H1 (cell line): ENCODE measurements around the gene TRIM47. TPM values are rescaled to one million over a fixed set of nuclear protein-coding genes. Genes with fewer than 3 reads are reported as not detected.
A peak's percentile ranks its signal among the peaks of the same experiment; 100 is the strongest.
"Not testable (repeated sequence)": the region's sequence is repeated elsewhere in the genome, so short reads cannot be mapped to it uniquely, and the experiment has no call there.

Experiments
- CTCF ChIA-PET: fragments of 300-600 bp; sonication (Branson Sonifier 250); formaldehyde crosslinking; loops from one replicate; lab custom pipeline; 2021; ENCODE audit not compliant: partially characterized antibody; lab: Charles Lee
- POLR2A ChIA-PET: fragments of 300-600 bp; sonication (Branson Sonifier 250); formaldehyde crosslinking; loops from one replicate; lab custom pipeline; 2021; ENCODE audit warnings: inconsistent platforms; ENCODE audit not compliant: partially characterized antibody; lab: Charles Lee
- DNase-seq, 2 experiments: peaks; one replicate each; pipeline versions ENCODE4 v3.0.0 to v3.0.0-alpha.2; 2010 to 2022; ENCODE audit warnings: low spot score in 2 of 2, low read depth in 1 of 2, mixed read lengths in 1 of 2
- FAIRE-seq: peaks from 2 replicates; lab custom pipeline; 2011; peaks lifted over from hg19 to GRCh38; lab: Jason Lieb, UNC
- H2AFZ ChIP-seq: 2 replicates; pipeline ENCODE4 v1.8.1; 2012; ENCODE audit warnings: low read length, inconsistent platforms
- H2AK5ac ChIP-seq: 2 replicates; pipeline ENCODE4 v1.6.1; 2013; ENCODE audit warnings: low read depth, low read length
- H2BK120ac ChIP-seq: replicated peaks from 2 replicates; pipeline ENCODE3; 2013; ENCODE audit warnings: low read depth, low read length, inconsistent platforms
- H2BK12ac ChIP-seq: 2 replicates; pipeline ENCODE4 v1.6.1; 2013; ENCODE audit warnings: low read depth, low read length
- H2BK15ac ChIP-seq: 2 replicates; pipeline ENCODE4 v1.6.1; 2013; ENCODE audit warnings: low read length
- H2BK20ac ChIP-seq: 2 replicates; pipeline ENCODE4 v1.6.1; 2013; ENCODE audit warnings: low read length
- H2BK5ac ChIP-seq: 2 replicates; pipeline ENCODE4 v1.6.1; 2013; ENCODE audit warnings: low read depth, low read length
- H3K14ac ChIP-seq: 2 replicates; pipeline ENCODE4 v1.6.1; 2013; ENCODE audit warnings: inconsistent platforms; ENCODE audit not compliant: insufficient read length
- H3K18ac ChIP-seq: 2 replicates; pipeline ENCODE4 v1.6.1; 2013; ENCODE audit warnings: low read length; ENCODE audit errors: extremely low read depth
- H3K23ac ChIP-seq: 2 replicates; pipeline ENCODE4 v1.6.1; 2013; ENCODE audit warnings: inconsistent platforms; ENCODE audit not compliant: insufficient read length
- H3K23me2 ChIP-seq: 2 replicates; pipeline ENCODE4 v1.6.1; 2013; ENCODE audit warnings: low read depth, low read length
- H3K27ac ChIP-seq: 2 replicates; pipeline ENCODE4 v1.6.1; 2011; ENCODE audit warnings: low read depth, low read length, inconsistent platforms
- H3K27me3 ChIP-seq, 4 experiments: replicated peaks in 1 of 4; 1 replicate in 1 of 4; 2 replicates in 3 of 4; pipeline versions ENCODE4 v1.6.1 to v1.8.1; 2011 to 2013; ENCODE audit warnings: low read length in 3 of 4, mild to moderate bottlenecking in 3 of 4, inconsistent platforms in 2 of 4, mixed read lengths in 2 of 4, moderate library complexity in 1 of 4; ENCODE audit not compliant: control insufficient read depth in 3 of 4, insufficient read depth in 3 of 4; ENCODE audit errors: extremely low read depth in 1 of 4
- H3K36me3 ChIP-seq, 4 experiments: 2 replicates each; pipeline versions ENCODE4 v1.6.1 to v1.8.1; 2011 to 2013; ENCODE audit warnings: mild to moderate bottlenecking in 4 of 4, low read length in 3 of 4, moderate library complexity in 2 of 4, control low read depth in 1 of 4, inconsistent platforms in 1 of 4; ENCODE audit not compliant: insufficient read depth in 4 of 4, control insufficient read depth in 2 of 4
- H3K4ac ChIP-seq: replicated peaks from 2 replicates; pipeline ENCODE3; 2013; ENCODE audit warnings: low read length, low read depth, mixed read lengths, inconsistent platforms; ENCODE audit not compliant: insufficient read length
- H3K4me1 ChIP-seq, 4 experiments: replicated peaks in 1 of 4; 1 replicate in 1 of 4; 2 replicates in 3 of 4; pipeline versions ENCODE4 v1.6.1 to v1.8.1; 2011 to 2013; ENCODE audit warnings: low read length in 3 of 4, inconsistent platforms in 2 of 4, mixed read lengths in 1 of 4; ENCODE audit not compliant: insufficient read depth in 4 of 4, control insufficient read depth in 3 of 4
- H3K4me2 ChIP-seq, 2 experiments: 2 replicates each; pipeline versions ENCODE4 v1.6.1 to v1.8.1; 2011 to 2013; ENCODE audit warnings: low read depth in 2 of 2, low read length in 2 of 2, control low read depth in 1 of 2, inconsistent platforms in 1 of 2, mild to moderate bottlenecking in 1 of 2; ENCODE audit not compliant: insufficient read depth in 1 of 2
- H3K4me3 ChIP-seq, 4 experiments: fragments of 200-600, 300-600 bp in 1 of 4; sonication (generic), shearing (Covaris generic), sonication (Bioruptor Twin) in 1 of 4; 2 replicates each; pipeline versions ENCODE4 v1.5.1 to v1.8.1; 2011 to 2016; ENCODE audit warnings: low read length in 4 of 4, low read depth in 3 of 4, control low read depth in 2 of 4, inconsistent platforms in 2 of 4, mild to moderate bottlenecking in 2 of 4, mixed read lengths in 1 of 4, moderate library complexity in 1 of 4; ENCODE audit not compliant: insufficient read depth in 2 of 4; ENCODE audit errors: extremely low read depth in 1 of 4
- H3K56ac ChIP-seq: replicated peaks from 2 replicates; pipeline ENCODE3; 2013; ENCODE audit warnings: low read depth, mild to moderate bottlenecking, mixed read lengths, low read length, inconsistent platforms; ENCODE audit not compliant: insufficient read length
- H3K79me1 ChIP-seq: 2 replicates; pipeline ENCODE4 v1.6.1; 2013; ENCODE audit warnings: low read depth, low read length, control low read depth
- H3K79me2 ChIP-seq, 2 experiments: 2 replicates each; pipeline versions ENCODE4 v1.6.1 to v1.8.1; 2012 to 2013; ENCODE audit warnings: low read length in 2 of 2, mild to moderate bottlenecking in 2 of 2, inconsistent platforms in 1 of 2; ENCODE audit not compliant: insufficient read depth in 2 of 2, control insufficient read depth in 1 of 2
- H3K9ac ChIP-seq, 4 experiments: replicated peaks in 1 of 4; 1 replicate in 1 of 4; 2 replicates in 3 of 4; pipeline versions ENCODE4 v1.6.1 to v1.8.1; 2011 to 2013; ENCODE audit warnings: low read depth in 3 of 4, low read length in 3 of 4, control low read depth in 2 of 4, mild to moderate bottlenecking in 2 of 4, moderate library complexity in 2 of 4, inconsistent platforms in 1 of 4; ENCODE audit errors: extremely low read depth in 1 of 4
- H3K9me3 ChIP-seq, 2 experiments: 2 replicates each; pipeline versions ENCODE4 v1.6.1 to v1.8.1; 2012 to 2013; ENCODE audit warnings: mild to moderate bottlenecking in 2 of 2, moderate library complexity in 2 of 2, control low read depth in 1 of 2, inconsistent platforms in 1 of 2, low read depth in 1 of 2, low read length in 1 of 2, mixed read lengths in 1 of 2; ENCODE audit not compliant: insufficient read depth in 2 of 2
- H4K20me1 ChIP-seq, 2 experiments: replicated peaks in 1 of 2; 2 replicates each; pipeline versions ENCODE3 to v1.8.1; 2011 to 2013; ENCODE audit warnings: inconsistent platforms in 2 of 2, low read length in 2 of 2, mild to moderate bottlenecking in 1 of 2; ENCODE audit not compliant: insufficient read depth in 2 of 2, control insufficient read depth in 1 of 2
- H4K5ac ChIP-seq: 2 replicates; pipeline ENCODE4 v1.6.1; 2013; ENCODE audit warnings: low read length, low read depth, mixed read lengths, inconsistent platforms; ENCODE audit not compliant: insufficient read length
- H4K8ac ChIP-seq: 2 replicates; pipeline ENCODE4 v1.8.0; 2013; ENCODE audit warnings: mild to moderate bottlenecking, moderate library complexity, low read length, inconsistent platforms; ENCODE audit not compliant: insufficient read depth; ENCODE audit errors: extremely low read depth
- H4K91ac ChIP-seq: replicated peaks from 2 replicates; pipeline ENCODE3; 2013; ENCODE audit warnings: low read length, mixed read lengths, inconsistent platforms; ENCODE audit not compliant: insufficient read length
- WGBS, 2 experiments: shearing (Covaris generic) in 1 of 2; methylation state at CpG; one replicate each; pipeline versions ENCODE4 v1.1.6 to v1.1.7; 2013 to 2015; ENCODE audit warnings: low lambda C conversion rate in 2 of 2, mixed read lengths in 2 of 2, inconsistent platforms in 1 of 2, low coverage in 1 of 2, missing lambda C conversion rate in 1 of 2; ENCODE audit not compliant: insufficient replicate concordance in 2 of 2, insufficient coverage in 1 of 2, insufficient read length in 1 of 2; ENCODE audit errors: extremely low coverage in 1 of 2, missing lambda C conversion rate in 1 of 2; 5-methylcytosine and 5-hydroxymethylcytosine counted together
- polyA plus RNA-seq, 7 experiments: library from polyadenylated mRNA; depleted of rRNA in 3 of 7; stranded (reverse) in 5 of 7; unstranded in 2 of 7; fragments of >200 nt in 5 of 7; fragments of 200-250 nt in 2 of 7; gene quantifications; 1 replicate in 5 of 7; 2 replicates in 1 of 7; 4 replicates in 1 of 7; pipeline versions ENCODE4 v1.2.1 to v1.2.3, GENCODE V29; 2011 to 2013; ENCODE audit warnings: missing spikeins in 2 of 7, mixed read lengths in 2 of 7
- total RNA-seq: library from RNA; stranded (reverse); fragmentation: NEBNext Ultra II Directional; extraction: Animal tissue kit (Norgen Biotek cat#: 25700); gene quantifications from 2 replicates; pipeline ENCODE4 v1.2.1, GENCODE V29; 2021

TRIM47 gene
- total and polyA plus RNA-seq, 2 of the 8 experiments (the other 6 are each of a cell fraction or from before 2014, with no cell fraction given), result 6.3 to 6.4 TPM

GRCh38 chr17:75864887-75865286, 13.5 kb downstream of the TRIM47 start:
- H3K9ac ChIP-seq, H3K9me3 ChIP-seq, H3K18ac ChIP-seq, DNase-seq, H2BK20ac ChIP-seq, H3K4me1 ChIP-seq, H3K56ac ChIP-seq, H4K5ac ChIP-seq, H4K91ac ChIP-seq, H3K4ac ChIP-seq, H3K4me2 ChIP-seq, H3K27me3 ChIP-seq, H3K79me2 ChIP-seq, H4K20me1 ChIP-seq, H3K23me2 ChIP-seq, H2BK120ac ChIP-seq, H2BK5ac ChIP-seq, H2AFZ ChIP-seq, H2AK5ac ChIP-seq, H3K36me3 ChIP-seq, FAIRE-seq, H3K27ac ChIP-seq, H3K4me3 ChIP-seq, H2BK12ac ChIP-seq, H3K14ac ChIP-seq, H3K79me1 ChIP-seq, H3K23ac ChIP-seq: not testable (repeated sequence)
- Histone ChIP-seq H4K8ac (0 out of 2 replicates have a peak overlapping the region, but pooled peaks have one; percentile 89), H2BK15ac (0 out of 2 replicates have a peak overlapping the region, but pooled peaks have one; percentile 18)
- ChIA-PET POLR2A (interaction anchor here (0.6 to 1.1 kb wide), 2 partner anchors 10 to 39 kb away, joined by 3 to 5 read pairs; partner anchors contain the start of gene WBP2), CTCF (interaction anchor here (0.6 to 27.2 kb wide), 9 partner anchors 9 to 1973 kb away, joined by 3 to 563 read pairs (median 4); partner anchors contain the start of gene TRIM47)
- WGBS, 2 experiments, result 86% methylated on average over 4 of the region's 4 CpGs; no CpG with 5 or more reads in 1 of the 2 experiments
